Neural progenitor cell (in vitro differentiated cells): ENCODE measurements around the gene SNTG2. TPM values are rescaled to one million over a fixed set of nuclear protein-coding genes. Genes with fewer than 3 reads are reported as not detected.

Experiments
- DNase-seq: peaks from one replicate; pipeline ENCODE4 v3.0.0-alpha.2; 2016; ENCODE audit warnings: low spot score
- H2AFZ ChIP-seq: fragments of 200-600 bp; sonication (generic); replicated peaks from 2 replicates; pipeline ENCODE4 v1.6.1; 2016; ENCODE audit warnings: antibody characterized with exemption
- H3F3A ChIP-seq: fragments of 200-600 bp; sonication (generic); 2 replicates; pipeline ENCODE4 v1.6.1; 2016; ENCODE audit warnings: antibody characterized with exemption, low read depth
- H3K27ac ChIP-seq: fragments of 200-600 bp; sonication (generic); 2 replicates; pipeline ENCODE4 v1.5.1; 2016; ENCODE audit warnings: mild to moderate bottlenecking
- H3K27me3 ChIP-seq: fragments of 200-600 bp; sonication (generic); 2 replicates; pipeline ENCODE4 v1.6.1; 2016; ENCODE audit warnings: mild to moderate bottlenecking, moderate library complexity
- H3K36me3 ChIP-seq: fragments of 200-600 bp; sonication (generic); 2 replicates; pipeline ENCODE4 v1.5.1; 2016
- H3K4me1 ChIP-seq: fragments of 200-600 bp; sonication (generic); 2 replicates; pipeline ENCODE4 v1.6.1; 2016; ENCODE audit warnings: mixed run types
- H3K4me2 ChIP-seq: fragments of 200-600 bp; sonication (generic); 2 replicates; pipeline ENCODE4 v1.6.1; 2016
- H3K4me3 ChIP-seq: fragments of 200-600 bp; sonication (generic); 2 replicates; pipeline ENCODE4 v1.5.1; 2016
- H3K79me2 ChIP-seq: fragments of 200-600 bp; sonication (generic); 2 replicates; pipeline ENCODE4 v1.6.1; 2016; ENCODE audit warnings: low read depth
- H3K9ac ChIP-seq: fragments of 200-600 bp; sonication (generic); 2 replicates; pipeline ENCODE4 v1.6.1; 2016
- H3K9me3 ChIP-seq: fragments of 200-600 bp; sonication (generic); 2 replicates; pipeline ENCODE4 v1.5.1; 2016; ENCODE audit warnings: low read depth
- H4K20me1 ChIP-seq: fragments of 200-600 bp; sonication (generic); 2 replicates; pipeline ENCODE4 v1.6.1; 2016; ENCODE audit warnings: low read depth
- H3K27ac Mint-ChIP-seq: 3 replicates; pipeline ENCODE4 v1.8.0; 2021; ENCODE audit warnings: mixed read lengths
- H3K27me3 Mint-ChIP-seq: 2 replicates; pipeline ENCODE4 v1.8.0; 2022; ENCODE audit warnings: low read depth, mild to moderate bottlenecking, inconsistent platforms, moderate library complexity, mixed read lengths; ENCODE audit not compliant: insufficient read depth
- H3K36me3 Mint-ChIP-seq: 3 replicates; pipeline ENCODE4 v1.8.0; 2021; ENCODE audit warnings: mixed read lengths
- H3K4me1 Mint-ChIP-seq: 3 replicates; pipeline ENCODE4 v1.8.0; 2021; ENCODE audit warnings: mixed read lengths
- H3K4me3 Mint-ChIP-seq: 3 replicates; pipeline ENCODE4 v1.8.0; 2021; ENCODE audit warnings: mild to moderate bottlenecking, moderate library complexity, mixed read lengths
- H3K9me3 Mint-ChIP-seq: 3 replicates; pipeline ENCODE4 v1.8.0; 2020; ENCODE audit warnings: mixed read lengths
- EZH2 ChIP-seq: fragments of 200-600 bp; sonication (generic); IDR thresholded peaks from 2 replicates; pipeline ENCODE4 v1.6.1; 2017; ENCODE audit warnings: antibody characterized with exemption, mild to moderate bottlenecking, moderate library complexity
- EZH2phosphoT487 ChIP-seq: fragments of 200-600 bp; sonication (generic); IDR thresholded peaks from 2 replicates; pipeline ENCODE4 v1.6.1; 2017; ENCODE audit warnings: antibody characterized with exemption
- total RNA-seq: library from RNA; depleted of rRNA; stranded (reverse); fragments of >200 nt; gene quantifications from 2 replicates; pipeline ENCODE4 v1.2.3, GENCODE V29; 2015; ENCODE audit warnings: low replicate concordance
- TF ChIP-seq, protein P1 (sequence below): fragments of 200-600 bp; sonication (generic); IDR thresholded peaks from 2 replicates; pipeline ENCODE4 v1.5.1; 2017; ENCODE audit warnings: antibody characterized with exemption, mild to moderate bottlenecking

The SNTG2 gene
- total RNA-seq, 1 donor from 2014 or later, result 1.1 TPM

DNA sequence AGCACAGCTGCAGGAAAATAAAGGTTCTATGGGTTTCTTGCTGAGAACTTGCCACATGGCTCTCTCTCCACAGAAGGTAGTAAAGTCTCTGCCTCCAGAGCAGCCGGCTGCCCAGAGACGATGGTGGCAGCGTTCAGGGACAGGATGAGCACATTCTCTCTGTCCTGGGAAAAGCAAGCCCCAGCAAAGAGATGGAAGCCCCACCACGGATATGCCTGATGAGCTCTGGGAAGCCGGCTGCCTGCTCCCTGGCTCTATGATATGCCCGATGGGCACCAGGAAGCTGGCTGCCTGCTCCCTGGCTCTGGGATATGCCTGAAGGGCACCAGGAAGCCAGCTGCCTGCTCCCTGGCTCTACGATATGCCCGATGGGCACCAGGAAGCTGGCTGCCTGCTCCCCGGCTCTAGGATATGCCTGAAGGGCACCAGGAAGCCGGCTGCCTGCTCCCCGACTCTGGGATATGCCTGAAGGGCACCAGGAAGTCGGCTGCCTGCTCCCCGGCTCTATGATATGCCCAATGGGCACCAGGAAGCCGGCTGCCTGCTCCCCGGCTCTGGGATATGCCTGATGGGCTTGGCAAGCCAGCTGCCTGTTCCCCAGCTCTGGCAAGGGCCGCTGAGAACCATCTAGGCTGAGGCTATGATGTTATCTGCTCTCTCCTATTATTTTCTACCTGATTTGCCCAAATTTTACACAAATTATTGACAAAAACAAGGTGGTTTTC lies 21.5 kb upstream of the SNTG2 start:
- no peak overlapping the region for H3K4me2 ChIP-seq
- no peaks in the 10 kb centered on the region for H3K27me3 ChIP-seq
- no peak overlapping the region for H2AFZ ChIP-seq
- peaks cover 10% of the 10 kb centered on the region for H3K4me1 ChIP-seq
- H3K79me2 ChIP-seq, result no peaks in the 10 kb centered on the region
- H3K4me1 Mint-ChIP-seq, result peaks cover 16% of the 10 kb centered on the region
- no peaks in the 10 kb centered on the region for H3K9me3 ChIP-seq
- peaks cover 8% of the 10 kb centered on the region for H3K9me3 Mint-ChIP-seq
- TF ChIP-seq EZH2 (no peak), EZH2phosphoT487 (no peak)
- TF ChIP-seq, protein P1, sequence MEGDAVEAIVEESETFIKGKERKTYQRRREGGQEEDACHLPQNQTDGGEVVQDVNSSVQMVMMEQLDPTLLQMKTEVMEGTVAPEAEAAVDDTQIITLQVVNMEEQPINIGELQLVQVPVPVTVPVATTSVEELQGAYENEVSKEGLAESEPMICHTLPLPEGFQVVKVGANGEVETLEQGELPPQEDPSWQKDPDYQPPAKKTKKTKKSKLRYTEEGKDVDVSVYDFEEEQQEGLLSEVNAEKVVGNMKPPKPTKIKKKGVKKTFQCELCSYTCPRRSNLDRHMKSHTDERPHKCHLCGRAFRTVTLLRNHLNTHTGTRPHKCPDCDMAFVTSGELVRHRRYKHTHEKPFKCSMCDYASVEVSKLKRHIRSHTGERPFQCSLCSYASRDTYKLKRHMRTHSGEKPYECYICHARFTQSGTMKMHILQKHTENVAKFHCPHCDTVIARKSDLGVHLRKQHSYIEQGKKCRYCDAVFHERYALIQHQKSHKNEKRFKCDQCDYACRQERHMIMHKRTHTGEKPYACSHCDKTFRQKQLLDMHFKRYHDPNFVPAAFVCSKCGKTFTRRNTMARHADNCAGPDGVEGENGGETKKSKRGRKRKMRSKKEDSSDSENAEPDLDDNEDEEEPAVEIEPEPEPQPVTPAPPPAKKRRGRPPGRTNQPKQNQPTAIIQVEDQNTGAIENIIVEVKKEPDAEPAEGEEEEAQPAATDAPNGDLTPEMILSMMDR, result no peak
- H3K9ac ChIP-seq, result no peak overlapping the region
- H3K4me3 Mint-ChIP-seq, result no peak overlapping the region
- peaks cover 6% of the 10 kb centered on the region for H3K27me3 Mint-ChIP-seq
- peaks cover 9% of the 10 kb centered on the region for H3F3A ChIP-seq
- H4K20me1 ChIP-seq, result no peaks in the 10 kb centered on the region
- no peak overlapping the region for H3K27ac Mint-ChIP-seq
- peaks cover 2% of the 10 kb centered on the region for H3K36me3 Mint-ChIP-seq
- DNase-seq, result no peak
- no peaks in the 10 kb centered on the region for H3K36me3 ChIP-seq
- H3K27ac ChIP-seq, result no peak overlapping the region
- H3K4me3 ChIP-seq, result no peak overlapping the region

DNA sequence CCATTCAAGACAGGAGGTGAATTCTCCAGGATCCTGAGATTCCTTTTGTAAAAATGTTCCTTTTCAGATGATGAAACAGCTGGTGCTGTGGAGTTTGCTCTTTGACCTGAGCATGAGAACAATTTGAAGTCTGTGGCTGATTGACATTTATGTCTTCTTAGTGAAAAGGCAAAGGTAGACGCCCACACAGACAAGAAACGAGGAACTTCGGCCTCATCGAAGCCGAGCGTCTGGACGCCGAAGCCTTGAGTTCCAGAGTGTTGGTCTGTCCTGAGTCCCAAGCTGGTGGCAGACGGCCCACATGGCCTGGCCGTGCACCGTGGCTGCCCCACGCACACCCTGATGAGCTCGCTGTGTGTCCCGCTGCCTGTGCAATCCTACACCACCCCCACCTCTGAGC lies 20.7 kb upstream of the SNTG2 start:
- peaks cover 3% of the 10 kb centered on the region for H3K27me3 Mint-ChIP-seq
- Histone ChIP-seq H3K9ac (no peak overlapping the region), H3K79me2 (no peaks in the 10 kb centered on the region), H3F3A (peaks cover 9% of the 10 kb centered on the region), H3K27me3 (no peaks in the 10 kb centered on the region), H3K4me1 (peaks cover 10% of the 10 kb centered on the region), H3K9me3 (no peaks in the 10 kb centered on the region), H4K20me1 (no peaks in the 10 kb centered on the region), H3K4me2 (no peak overlapping the region), H3K27ac (no peak overlapping the region), H3K36me3 (no peaks in the 10 kb centered on the region), H3K4me3 (no peak overlapping the region), H2AFZ (no peak overlapping the region)
- H3K36me3 Mint-ChIP-seq, result peaks cover 2% of the 10 kb centered on the region
- H3K9me3 Mint-ChIP-seq, result peaks cover 8% of the 10 kb centered on the region
- peaks cover 16% of the 10 kb centered on the region for H3K4me1 Mint-ChIP-seq
- TF ChIP-seq, protein P1, result no peak
- no peak for TF ChIP-seq EZH2
- no peak for TF ChIP-seq EZH2phosphoT487
- H3K27ac Mint-ChIP-seq, result no peak overlapping the region
- no peak for DNase-seq
- H3K4me3 Mint-ChIP-seq, result no peak overlapping the region

DNA sequence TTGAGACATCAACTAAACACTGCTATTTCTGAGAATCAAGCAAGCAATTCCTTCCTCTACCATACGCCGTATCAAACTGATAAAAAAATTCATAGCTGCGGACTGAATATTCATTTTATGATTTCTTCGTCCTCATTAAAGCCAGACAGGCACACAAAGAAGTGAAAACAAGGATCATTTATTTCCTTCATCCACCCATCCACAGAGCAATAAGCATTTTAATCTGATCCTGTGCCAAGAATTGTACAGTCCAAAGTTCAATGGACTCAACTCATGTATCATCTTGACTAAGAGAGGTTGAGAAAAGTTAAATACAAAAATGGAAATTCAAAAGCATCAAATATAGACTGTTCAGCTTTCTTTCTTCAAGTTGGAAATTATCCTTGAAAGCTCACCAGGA lies 19.7 kb upstream of the SNTG2 start:
- Histone ChIP-seq H3K27me3 (no peaks in the 10 kb centered on the region), H3K27ac (no peak overlapping the region), H3K9me3 (no peaks in the 10 kb centered on the region), H3F3A (peaks cover 9% of the 10 kb centered on the region), H3K36me3 (no peaks in the 10 kb centered on the region), H4K20me1 (no peaks in the 10 kb centered on the region), H3K4me2 (no peak overlapping the region), H3K79me2 (no peaks in the 10 kb centered on the region), H3K4me3 (no peak overlapping the region), H2AFZ (no peak overlapping the region), H3K4me1 (peaks cover 10% of the 10 kb centered on the region), H3K9ac (no peak overlapping the region)
- peaks cover 6% of the 10 kb centered on the region for H3K9me3 Mint-ChIP-seq
- DNase-seq, result no peak
- peaks cover 2% of the 10 kb centered on the region for H3K27me3 Mint-ChIP-seq
- TF ChIP-seq EZH2phosphoT487 (no peak), EZH2 (no peak)
- TF ChIP-seq, protein P1, result no peak
- no peak overlapping the region for H3K4me3 Mint-ChIP-seq
- H3K4me1 Mint-ChIP-seq, result peaks cover 16% of the 10 kb centered on the region
- peaks cover 2% of the 10 kb centered on the region for H3K36me3 Mint-ChIP-seq
- no peak overlapping the region for H3K27ac Mint-ChIP-seq
